GM12878 (cell line): ENCODE results near the gene B3GALT4. TPM values are rescaled to one million over a fixed set of nuclear protein-coding genes. Genes with fewer than 3 reads are reported as not detected.

Experiments used
- ATAC-seq: fragments of 200-7000 bp; cut with Tn5 transposase; 3 replicates; pipeline ENCODE4 v1.9.1; 2020; ENCODE audit warnings: mild to moderate bottlenecking, moderate library complexity
- BruUV-seq: library from RNA; stranded (reverse); fragments of 400-500 nt; replicated peaks from 2 replicates; lab custom pipeline; 2021; lab: Mats Ljungman, UMichigan
- CTCF ChIA-PET: fragments of 300-600 bp; sonication (Branson Sonifier 250); formaldehyde crosslinking; extraction: SDS; loops from one replicate; lab custom pipeline; 2021; ENCODE audit warnings: inconsistent platforms; lab: Yijun Ruan, JAX
- POLR2A ChIA-PET: fragments of 350-600 bp; formaldehyde crosslinking; extraction: SDS; loops from one replicate; lab custom pipeline; 2021; ENCODE audit warnings: inconsistent platforms; lab: Charles Lee
- RAD21 ChIA-PET: fragments of 300-600 bp; sonication (Branson Sonifier 250); formaldehyde crosslinking; loops from one replicate; lab custom pipeline; 2023; ENCODE audit warnings: antibody characterized with exemption; ENCODE audit not compliant: unreplicated experiment; lab: Charles Lee
- SMC1A ChIA-PET: fragments of 300-600 bp; sonication (Branson Sonifier 250); formaldehyde crosslinking; loops from one replicate; lab custom pipeline; 2023; ENCODE audit not compliant: unreplicated experiment, uncharacterized antibody; lab: Charles Lee
- DNase-seq: peaks from one replicate; pipeline ENCODE4 v3.0.0-alpha.2; 2011; ENCODE audit warnings: low read depth, low spot score
- FAIRE-seq: peaks from 3 replicates; lab custom pipeline; 2011; peaks lifted over from hg19 to GRCh38; lab: Jason Lieb, UNC
- H2AFZ ChIP-seq: 2 replicates; pipeline ENCODE4 v1.6.0; 2011; ENCODE audit warnings: low read depth, low read length, control low read depth; ENCODE audit not compliant: control insufficient read depth
- H3K27ac ChIP-seq: 2 replicates; pipeline ENCODE4 v1.5.1; 2011; ENCODE audit warnings: control low read depth; ENCODE audit not compliant: control insufficient read depth, insufficient read depth
- H3K27me3 ChIP-seq, 2 experiments: replicated peaks in 1 of 2; 2 replicates each; pipeline versions ENCODE4 v1.6.0 to v1.6.1; 2011; ENCODE audit warnings: low read length in 1 of 2; ENCODE audit not compliant: control insufficient read depth in 2 of 2, insufficient read depth in 2 of 2
- H3K36me3 ChIP-seq, 2 experiments: 2 replicates each; pipeline ENCODE4 v1.5.1; 2011; ENCODE audit warnings: low read length in 1 of 2; ENCODE audit not compliant: control insufficient read depth in 2 of 2, insufficient read depth in 2 of 2
- H3K4me1 ChIP-seq: 2 replicates; pipeline ENCODE4 v1.6.1; 2011; ENCODE audit warnings: mild to moderate bottlenecking, low read length, moderate library complexity, mixed read lengths; ENCODE audit not compliant: control insufficient read depth, insufficient read depth
- H3K4me2 ChIP-seq: 2 replicates; pipeline ENCODE4 v1.6.0; 2011; ENCODE audit warnings: control low read depth; ENCODE audit not compliant: control insufficient read depth, insufficient read depth
- H3K4me3 ChIP-seq: fragments of 200-600 bp; sonication (generic); 2 replicates; pipeline ENCODE4 v1.5.1; 2016
- H3K79me2 ChIP-seq: 2 replicates; pipeline ENCODE4 v1.6.0; 2011; ENCODE audit warnings: low read length; ENCODE audit not compliant: control insufficient read depth, insufficient read depth
- H3K9ac ChIP-seq: 2 replicates; pipeline ENCODE4 v1.8.0; 2011; ENCODE audit warnings: low read length, control low read depth, mixed read lengths; ENCODE audit not compliant: control insufficient read depth, insufficient read depth
- H3K9me3 ChIP-seq: replicated peaks from 3 replicates; pipeline ENCODE4 v1.5.1; 2011; ENCODE audit warnings: mild to moderate bottlenecking, low read length; ENCODE audit not compliant: control insufficient read depth, insufficient read depth
- H4K20me1 ChIP-seq: 2 replicates; pipeline ENCODE4 v1.6.0; 2011; ENCODE audit not compliant: control insufficient read depth, insufficient read depth
- ATF2 ChIP-seq: IDR thresholded peaks from 2 replicates; pipeline ENCODE4 v1.6.1; 2012; ENCODE audit warnings: low read length, inconsistent platforms
- MXI1 ChIP-seq: fragments of 150-350 bp; IDR thresholded peaks from 2 replicates; pipeline ENCODE4 v1.6.1; 2011; ENCODE audit warnings: low read depth, mild to moderate bottlenecking, inconsistent platforms, low read length, improper control_type of control experiment
- POU2F2 ChIP-seq: IDR thresholded peaks from 3 replicates; pipeline ENCODE4 v1.6.1; 2011; ENCODE audit warnings: low read depth, mild to moderate bottlenecking, low read length, borderline replicate concordance
- WGBS: methylation state at CpG from one replicate; pipeline ENCODE4 v1.1.6; 2016; ENCODE audit warnings: low lambda C conversion rate; ENCODE audit not compliant: insufficient replicate concordance, insufficient coverage; ENCODE audit errors: missing lambda C conversion rate; 5-methylcytosine and 5-hydroxymethylcytosine counted together
- in situ Hi-C: fragments of 300-500 bp; cut with MboI; formaldehyde crosslinking; loops from 9 replicates; pipeline ENCODE4 v1.14.3; 2018; ENCODE audit warnings: mixed read lengths
- intact Hi-C: fragments of 100-400 bp; cut with micrococcal nuclease; formaldehyde crosslinking; loops from one replicate; pipeline ENCODE4 v1.14.2; 2022; ENCODE audit not compliant: unreplicated experiment
- polyA plus RNA-seq, 11 experiments: library from polyadenylated mRNA; depleted of rRNA in 4 of 11; unstranded in 6 of 11; stranded (reverse) in 5 of 11; fragments of >200 nt; fragmentation: Nextera tagmentation in 4 of 11; fragmentation: Illumina TruSeq in 1 of 11; extraction: Ambion mirVana in 4 of 11; extraction: Trizol in 1 of 11; gene quantifications; 1 replicate in 1 of 11; 2 replicates in 10 of 11; pipeline versions ENCODE4 v1.2.1 to v1.2.3, GENCODE V29; 2011 to 2016; ENCODE audit warnings: inconsistent platforms in 2 of 11, missing spikeins in 2 of 11, low read depth in 1 of 11
- total RNA-seq, 4 experiments: library from RNA; depleted of rRNA in 3 of 4; stranded (reverse); fragments of >200 nt in 3 of 4; fragmentation: Illumina TruSeq in 1 of 4; extraction: Trizol in 1 of 4; gene quantifications; 2 replicates each; pipeline versions ENCODE4 v1.2.1 to v1.2.3, GENCODE V29; 2013 to 2021

Gene B3GALT4
- total and polyA plus RNA-seq, 10 of the 15 experiments (the other 5 are each of a cell fraction or from before 2014, with no cell fraction given) = 0.27 to 8.2 (median 2.6) TPM

GRCh38 chr6:33318426-33319073 is 41.6 kb downstream of the B3GALT4 start:
- CTCF ChIA-PET = interaction anchor here (0.6 to 2.7 kb wide), 8 partner anchors 26 to 136 kb away, joined by 3 to 19 read pairs (median 4); partner anchors contain the start of genes B3GALT4, CUTA, RING1 and VPS52
- peak overlapping the region; percentile 72; the same call in 1 of the 2 replicates for H3K9ac ChIP-seq

More at GRCh38 chr6:33318426-33319073, 41.6 kb downstream of the B3GALT4 start:
- WGBS = 39% methylated on average over 8 of the region's 8 CpGs
- Histone ChIP-seq H2AFZ (no peak overlapping the region), H3K36me3 (peaks cover 12 to 16% of the 10 kb centered on the region in 2 experiments; a peak in 3 of 4 replicates), H3K79me2 (peaks cover 47% of the 10 kb centered on the region), H3K4me2 (peak overlapping the region; percentile 72), H3K4me3 (peak overlapping the region; percentile 63), H4K20me1 (0 out of 2 replicates have a peak, but pooled peaks cover 3% of the 10 kb centered on the region), H3K27ac (no peak overlapping the region; the same call in 1 of the 2 replicates), H3K9me3 (no peaks in the 10 kb centered on the region), H3K27me3 (no peaks in the 10 kb centered on the region), H3K4me1 (peaks cover 35% of the 10 kb centered on the region)
- BruUV-seq = no TSS peak
- intact Hi-C loops (loop anchor here (5.0 kb wide), 1 partner anchor 99 kb away; the partner anchor contains the start of gene CUTA), in situ Hi-C loops (no loop called here)
- ChIA-PET SMC1A (interaction anchor here (0.6 to 1.3 kb wide), 5 partner anchors 19 to 112 kb away, joined by 3 to 8 read pairs (median 4); partner anchors contain the start of genes PFDN6 and WDR46), POLR2A (interaction anchor here (0.7 to 2.0 kb wide), 13 partner anchors 10 to 906 kb away, joined by 3 to 12 read pairs (median 6); partner anchors contain the start of genes B3GALT4, HLA-DPA1, PFDN6 and PHF1), RAD21 (interaction anchor here (0.7 to 2.8 kb wide), 13 partner anchors 19 to 303 kb away, joined by 3 to 22 read pairs (median 4); partner anchors contain the start of genes B3GALT4, ITPR3, PFDN6 and RGL2)
- no peak for ATAC-seq
- FAIRE-seq = no peak
- DNase-seq = no peak
- TF ChIP-seq MXI1 = 0 out of 2 replicates have a peak, but pooled peaks have one; percentile 4
- TF ChIP-seq POU2F2 = no peak
- 0 out of 2 replicates have a peak, but pooled peaks have one; percentile 10 for TF ChIP-seq ATF2
